Endothelial cell of umbilical vein (primary cell): Measurements from ENCODE around the gene TMTC4. TPM values are rescaled to one million over a fixed set of nuclear protein-coding genes. Genes with fewer than 3 reads are reported as not detected.
A peak's percentile ranks its signal among the peaks of the same experiment; 100 is the strongest.

Source experiments
- BruUV-seq: library from RNA; stranded (reverse); fragments of 400-500 nt; replicated peaks from 2 replicates; lab custom pipeline; 2021; lab: Mats Ljungman, UMichigan
- CTCF ChIA-PET: fragments of 300-600, 350-600 bp; sonication (Branson Sonifier 250); formaldehyde crosslinking; loops from one replicate; lab custom pipeline; 2021; ENCODE audit warnings: antibody characterized with exemption, inconsistent platforms; lab: Charles Lee
- POLR2A ChIA-PET: fragments of 300-600, 350-600 bp; sonication (Branson Sonifier 250); formaldehyde crosslinking; loops from one replicate; lab custom pipeline; 2021; ENCODE audit warnings: antibody characterized with exemption, inconsistent platforms; lab: Charles Lee
- DNase-seq: peaks from one replicate; pipeline ENCODE4 v3.0.0-alpha.2; 2011; ENCODE audit warnings: low read depth, low spot score
- FAIRE-seq: peaks from 2 replicates; lab custom pipeline; 2011; peaks lifted over from hg19 to GRCh38; lab: Jason Lieb, UNC
- H2AFZ ChIP-seq: 2 replicates; pipeline ENCODE4 v1.6.0; 2012; ENCODE audit warnings: low read depth, low read length, control low read depth, inconsistent platforms
- H3K27ac ChIP-seq: 2 replicates; pipeline ENCODE4 v1.5.1; 2011; ENCODE audit warnings: low read depth, mild to moderate bottlenecking, control low read depth, low read length, moderate library complexity; ENCODE audit not compliant: insufficient read depth
- H3K27me3 ChIP-seq, 2 experiments: 2 replicates each; pipeline versions ENCODE4 v1.6.0 to v1.6.1; 2011; ENCODE audit warnings: low read length in 2 of 2, mixed read lengths in 1 of 2; ENCODE audit not compliant: control insufficient read depth in 2 of 2, insufficient read depth in 2 of 2
- H3K36me3 ChIP-seq, 2 experiments: 2 replicates in 1 of 2; 3 replicates in 1 of 2; pipeline ENCODE4 v1.5.1; 2011; ENCODE audit warnings: low read length in 2 of 2, mild to moderate bottlenecking in 1 of 2, moderate library complexity in 1 of 2; ENCODE audit not compliant: control insufficient read depth in 2 of 2, insufficient read depth in 2 of 2; ENCODE audit errors: extremely low read depth in 1 of 2
- H3K4me1 ChIP-seq: 3 replicates; pipeline ENCODE4 v1.5.1; 2011; ENCODE audit warnings: mild to moderate bottlenecking, low read length; ENCODE audit not compliant: control insufficient read depth, insufficient read depth; ENCODE audit errors: extremely low read depth
- H3K4me2 ChIP-seq: 2 replicates; pipeline ENCODE4 v1.6.1; 2011; ENCODE audit warnings: low read length, control low read depth, mixed read lengths; ENCODE audit not compliant: insufficient read depth
- H3K4me3 ChIP-seq, 3 experiments: fragments of 200-600 bp in 1 of 3; sonication (generic), shearing (Covaris generic) in 1 of 3; replicated peaks in 1 of 3; 2 replicates each; pipeline ENCODE4 v1.5.1; 2011 to 2016; ENCODE audit warnings: control low read depth in 3 of 3, low read length in 3 of 3, mild to moderate bottlenecking in 2 of 3, inconsistent platforms in 1 of 3, low read depth in 1 of 3, moderate library complexity in 1 of 3; ENCODE audit not compliant: insufficient read depth in 1 of 3
- H3K79me2 ChIP-seq: 2 replicates; pipeline ENCODE4 v1.6.0; 2012; ENCODE audit warnings: low read length, inconsistent platforms; ENCODE audit not compliant: control insufficient read depth, insufficient read depth
- H3K9ac ChIP-seq: replicated peaks from 2 replicates; pipeline ENCODE3; 2011; ENCODE audit warnings: low read length, control low read depth; ENCODE audit not compliant: insufficient read depth; ENCODE audit errors: extremely low read depth
- H3K9me1 ChIP-seq: replicated peaks from 3 replicates; pipeline ENCODE4 v1.6.0; 2011; ENCODE audit warnings: mild to moderate bottlenecking, low read length; ENCODE audit not compliant: control insufficient read depth, insufficient read depth; ENCODE audit errors: extremely low read depth
- H3K9me3 ChIP-seq: replicated peaks from 2 replicates; pipeline ENCODE4 v1.5.1; 2012; ENCODE audit warnings: low read length, inconsistent platforms; ENCODE audit not compliant: control insufficient read depth, insufficient read depth
- H4K20me1 ChIP-seq: replicated peaks from 2 replicates; pipeline ENCODE3; 2011; ENCODE audit warnings: mild to moderate bottlenecking, low read length; ENCODE audit not compliant: control insufficient read depth, insufficient read depth; ENCODE audit errors: extremely low read depth
- CTCF ChIP-seq, 2 donors: IDR thresholded peaks; 1 replicate in 1 of 2; 2 replicates in 1 of 2; pipeline ENCODE4 v1.5.1; 2011; ENCODE audit warnings: low read length in 2 of 2, mild to moderate bottlenecking in 2 of 2, moderate library complexity in 2 of 2, control low read depth in 1 of 2, inconsistent platforms in 1 of 2, low read depth in 1 of 2; ENCODE audit not compliant: insufficient read depth in 1 of 2; ENCODE audit errors: extremely low read depth in 1 of 2
- FOS ChIP-seq: IDR thresholded peaks from 2 replicates; pipeline ENCODE4 v1.6.1; 2011; ENCODE audit warnings: mild to moderate bottlenecking, low read length, moderate library complexity, borderline replicate concordance; ENCODE audit not compliant: insufficient read depth
- GATA2 ChIP-seq: IDR thresholded peaks from 2 replicates; pipeline ENCODE4 v1.7.0; 2011; ENCODE audit warnings: low read depth, mild to moderate bottlenecking, moderate library complexity, mixed read lengths, low read length; ENCODE audit not compliant: insufficient read length, insufficient read depth
- JUN ChIP-seq: IDR thresholded peaks from 2 replicates; pipeline ENCODE4 v1.6.1; 2011; ENCODE audit warnings: borderline replicate concordance, low read depth; ENCODE audit not compliant: insufficient read length, insufficient read depth
- MAX ChIP-seq: IDR thresholded peaks from 2 replicates; pipeline ENCODE4 v1.6.1; 2011; ENCODE audit not compliant: insufficient read depth, insufficient read length
- MYC ChIP-seq: IDR thresholded peaks from one replicate; pipeline ENCODE4 v1.6.1; 2011; ENCODE audit warnings: mild to moderate bottlenecking, low read depth, low read length
- POLR2A ChIP-seq: IDR thresholded peaks from 2 replicates; pipeline ENCODE4 v1.6.1; 2012; ENCODE audit warnings: low read depth, mild to moderate bottlenecking, control low read depth, low read length
- dilution Hi-C: fragments of 300-500 bp; cut with MboI; formaldehyde crosslinking; loops from one replicate; pipeline ENCODE4 v1.15.0; 2019; ENCODE audit warnings: low sequenced_read_pairs; ENCODE audit not compliant: extremely low pct_ligation_motif_present
- intact Hi-C: fragments of 100-400 bp; cut with micrococcal nuclease; formaldehyde crosslinking; loops from one replicate; pipeline ENCODE4 v1.10.0; 2022
- polyA plus RNA-seq, 4 experiments: library from polyadenylated mRNA; depleted of rRNA in 3 of 4; stranded (reverse) in 3 of 4; unstranded in 1 of 4; fragments of >200 nt; gene quantifications; 2 replicates each; pipeline versions ENCODE4 v1.2.1 to v1.2.3, GENCODE V29; 2011 to 2012; ENCODE audit warnings: missing spikeins in 1 of 4
- total RNA-seq: library from RNA; stranded (reverse); gene quantifications from 2 replicates; pipeline ENCODE4 v1.2.3, GENCODE V29; 2021

TMTC4 gene
- total and polyA plus RNA-seq, 2 donors (not counting 3 experiments of a cell fraction or from before 2014, with no cell fraction given) = 24.6 to 31.9 TPM

- Histone ChIP-seq H2AFZ (peak overlapping the region; percentile 55), H3K27me3 (no peaks in the 10 kb centered on the region), H3K4me2 (peak overlapping the region; percentile 87), H3K27ac (peak overlapping the region; percentile 70), H3K9me1 (no peaks in the 10 kb centered on the region), H3K9me3 (no peaks in the 10 kb centered on the region), H3K36me3 (no peaks in the 10 kb centered on the region), H3K9ac (peak overlapping the region; percentile 52), H3K79me2 (peaks cover 30% of the 10 kb centered on the region), H3K4me3 (peak overlapping the region; percentile 22 to 60 (median 56)), H3K4me1 (peaks cover 23% of the 10 kb centered on the region), H4K20me1 (no peaks in the 10 kb centered on the region)
- TF ChIP-seq MAX = no peak
- no peak for TF ChIP-seq FOS
- TF ChIP-seq MYC = no peak
- no peak for TF ChIP-seq CTCF (IDR thresholded peaks at IDR 0.05; ENCODE audit: extremely low read depth in 1 of 2, insufficient read depth in 1 of 2, low read depth in 1 of 2, low read length in 2 of 2)
- TF ChIP-seq GATA2 = no peak
- TF ChIP-seq POLR2A = no peak
- no peak for TF ChIP-seq JUN
- intact Hi-C loops (loop anchor here (1.0 to 10.0 kb wide), 5 partner anchors 27 to 779 kb away; partner anchors contain the start of genes GGACT, ITGBL1 and ZIC5), dilution Hi-C loops (no loop called here)
- POLR2A ChIA-PET = interaction anchor here (0.6 kb wide), 1 partner anchor 84 kb away, joined by 3 read pairs; no protein-coding TSS in a partner anchor
- FAIRE-seq = no peak
- DNase-seq = no peak
- CTCF ChIA-PET = no interaction called here
- no TSS peak for BruUV-seq
These were observed 1.3 kb downstream of the TMTC4 start for GRCh38 chr13:100673376-100673712.
